HepG2 (cell line): ENCODE data around the gene CLCNKA. TPM values are rescaled to one million over a fixed set of nuclear protein-coding genes. Genes with fewer than 3 reads are reported as not detected.

Experiments
- DZIP1 ChIP-seq: sonication (generic); formaldehyde crosslinking; IDR thresholded peaks from 2 replicates; pipeline ENCODE4 v1.5.0; 2020; ENCODE audit warnings: mild to moderate bottlenecking, missing genetic modification reagents
- EED ChIP-seq: sonication (generic); formaldehyde crosslinking; IDR thresholded peaks from 2 replicates; pipeline ENCODE4 v1.5.0; 2020; ENCODE audit warnings: mild to moderate bottlenecking, missing genetic modification reagents
- FOXO1 ChIP-seq: sonication (generic); formaldehyde crosslinking; IDR thresholded peaks from 2 replicates; pipeline ENCODE4 v1.4.0; 2020; ENCODE audit warnings: missing genetic modification reagents
- NFATC3 ChIP-seq: sonication (generic); formaldehyde crosslinking; IDR thresholded peaks from 2 replicates; pipeline ENCODE4 v1.5.1; 2020; ENCODE audit warnings: mild to moderate bottlenecking, missing genetic modification reagents
- TBX3 ChIP-seq: fragments of 450-650 bp; IDR thresholded peaks from 2 replicates; pipeline ENCODE4 v1.6.1; 2017; ENCODE audit warnings: antibody characterized with exemption, mild to moderate bottlenecking, inconsistent platforms, borderline replicate concordance
- TFE3 ChIP-seq: IDR thresholded peaks from 2 replicates; pipeline ENCODE4 v1.6.1; 2016
- ZBTB34 ChIP-seq: sonication (generic); formaldehyde crosslinking; IDR thresholded peaks from 2 replicates; pipeline ENCODE4 v1.8.0; 2022; ENCODE audit warnings: mild to moderate bottlenecking, missing genetic modification reagents
- ZFP1 ChIP-seq: IDR thresholded peaks from 2 replicates; pipeline ENCODE4 v1.6.1; 2016
- ZGPAT ChIP-seq: IDR thresholded peaks from 2 replicates; pipeline ENCODE4 v1.6.1; 2016; ENCODE audit warnings: mild to moderate bottlenecking
- ZNF143 ChIP-seq: sonication (generic); formaldehyde crosslinking; IDR thresholded peaks from 2 replicates; pipeline ENCODE4 v1.4.0; 2020; ENCODE audit warnings: missing genetic modification reagents
- ZNF318 ChIP-seq: sonication (generic); formaldehyde crosslinking; IDR thresholded peaks from 2 replicates; pipeline ENCODE4 v1.4.0; 2020; ENCODE audit warnings: mild to moderate bottlenecking, missing genetic modification reagents
- ZNF496 ChIP-seq: sonication (generic); formaldehyde crosslinking; IDR thresholded peaks from 2 replicates; pipeline ENCODE4 v1.8.1; 2023; ENCODE audit warnings: mild to moderate bottlenecking, moderate library complexity, missing genetic modification reagents; ENCODE audit not compliant: insufficient replicate concordance
- polyA plus RNA-seq, 8 experiments: library from polyadenylated mRNA; depleted of rRNA in 3 of 8; stranded (reverse) in 7 of 8; unstranded in 1 of 8; fragments of >200 nt; fragmentation: Illumina TruSeq in 4 of 8; extraction: Trizol in 4 of 8; gene quantifications; 2 replicates each; pipeline versions ENCODE4 v1.2.1 to v1.2.3, GENCODE V29; 2011 to 2016; ENCODE audit warnings: low read depth in 4 of 8, missing spikeins in 1 of 8, mixed read lengths in 1 of 8; ENCODE audit not compliant: insufficient read depth in 1 of 8
- total RNA-seq, 5 experiments: library from RNA; depleted of rRNA; stranded (reverse); fragments of >200 nt; fragmentation: Illumina TruSeq; extraction: Trizol; gene quantifications; 2 replicates each; pipeline ENCODE4 v1.2.3, GENCODE V29; 2016; ENCODE audit warnings: low read depth in 1 of 5

The CLCNKA gene
- total and polyA plus RNA-seq, 2 of the 13 experiments (the other 11 are each of a cell fraction or from before 2014, with no cell fraction given): 0.03 TPM; not detected in 1

- no peak for TF ChIP-seq EED
- TF ChIP-seq NFATC3 (CRISPR knock-in tag): no peak
- TF ChIP-seq FOXO1 (CRISPR knock-in tag): no peak
- TF ChIP-seq ZNF143 (CRISPR knock-in tag): no peak
- no peak for TF ChIP-seq ZBTB34 (CRISPR knock-in tag)
- no peak for TF ChIP-seq ZNF496 (CRISPR knock-in tag)
- TF ChIP-seq TBX3: no peak
- peak; percentile 45; the same call in 1 of the 2 replicates for TF ChIP-seq ZGPAT (CRISPR knock-in tag)
- TF ChIP-seq DZIP1 (CRISPR knock-in tag): no peak
- no peak for TF ChIP-seq ZFP1 (CRISPR knock-in tag)
- TF ChIP-seq TFE3 (CRISPR knock-in tag): no peak
- no peak for TF ChIP-seq ZNF318 (CRISPR knock-in tag)
These were observed 4.2 kb upstream of the CLCNKA start, which contains the start of gene HSPB7 (continued) for GRCh38 chr1:16017461-16018303.
